HCT116 (cell line): ENCODE data around the gene CPNE5.

Experiments used
- ATF3 ChIP-seq: IDR thresholded peaks from 2 replicates; pipeline ENCODE4 v1.6.1; 2012
- CEBPB ChIP-seq: IDR thresholded peaks from 2 replicates; pipeline ENCODE4 v1.6.1; 2012; ENCODE audit warnings: low read depth
- CTCF ChIP-seq, 3 experiments: fragments of 200-600 bp in 1 of 3; sonication (generic) in 1 of 3; IDR thresholded peaks in 2 of 3; conservative IDR thresholded peaks in 1 of 3; 2 replicates each; pipeline ENCODE4 v1.5.1; 2012 to 2017; ENCODE audit warnings: low read depth in 2 of 3, low read length in 2 of 3, antibody characterized with exemption in 1 of 3, borderline replicate concordance in 1 of 3, control low read depth in 1 of 3, mild to moderate bottlenecking in 1 of 3, mixed read lengths in 1 of 3, mixed run types in 1 of 3, moderate library complexity in 1 of 3; ENCODE audit not compliant: insufficient read depth in 1 of 3
- EGR1 ChIP-seq: IDR thresholded peaks from 2 replicates; pipeline ENCODE4 v1.6.1; 2012; ENCODE audit warnings: low read depth
- EZH2 ChIP-seq: fragments of 200-600 bp; sonication (generic); IDR thresholded peaks from 2 replicates; pipeline ENCODE4 v1.6.1; 2017; ENCODE audit warnings: antibody characterized with exemption, mixed run types
- EZH2phosphoT487 ChIP-seq: fragments of 200-600 bp; IDR thresholded peaks from 2 replicates; pipeline ENCODE4 v1.6.1; 2018; ENCODE audit warnings: antibody characterized with exemption, borderline replicate concordance
- MAX ChIP-seq: IDR thresholded peaks from 2 replicates; pipeline ENCODE4 v1.6.1; 2012
- POLR2A ChIP-seq: IDR thresholded peaks from 2 replicates; pipeline ENCODE4 v1.7.0; 2011; ENCODE audit warnings: borderline replicate concordance; ENCODE audit not compliant: insufficient read depth, insufficient read length; ENCODE audit errors: extremely low read depth
- POLR2AphosphoS5 ChIP-seq: IDR thresholded peaks from 2 replicates; pipeline ENCODE4 v1.6.1; 2011; ENCODE audit warnings: mild to moderate bottlenecking, low read depth, low read length, moderate library complexity
- RAD21 ChIP-seq: IDR thresholded peaks from 2 replicates; pipeline ENCODE4 v1.6.1; 2012; ENCODE audit warnings: low read depth, mild to moderate bottlenecking
- SIN3A ChIP-seq: IDR thresholded peaks from 2 replicates; pipeline ENCODE4 v1.6.1; 2012; ENCODE audit warnings: low read depth
- SP1 ChIP-seq: IDR thresholded peaks from 2 replicates; pipeline ENCODE4 v1.6.1; 2012; ENCODE audit warnings: low read depth
- SRF ChIP-seq: IDR thresholded peaks from 2 replicates; pipeline ENCODE4 v1.6.1; 2012; ENCODE audit warnings: low read depth
- ZFX ChIP-seq: fragments of 450-650 bp; IDR thresholded peaks from 2 replicates; pipeline ENCODE4 v1.6.1; 2017

- TF ChIP-seq CTCF (IDR thresholded peaks at IDR 0.05 in 2 of 3, conservative IDR thresholded peaks at IDR 0.05 in 1 of 3; ENCODE audit: borderline replicate concordance in 1 of 3, insufficient read depth in 1 of 3, low read depth in 2 of 3, low read length in 2 of 3) (no peak), RAD21 (no peak), POLR2A (no peak), SRF (no peak), EGR1 (no peak), ZFX (no peak), ATF3 (no peak), POLR2AphosphoS5 (no peak), SIN3A (no peak), SP1 (no peak), EZH2 (no peak), MAX (no peak), EZH2phosphoT487 (no peak), CEBPB (no peak)
Measured at GRCh38 chr6:36794713-36795065, 44.6 kb downstream of the CPNE5 start.
